ENCODE data around the gene ROR1.

DNA sequence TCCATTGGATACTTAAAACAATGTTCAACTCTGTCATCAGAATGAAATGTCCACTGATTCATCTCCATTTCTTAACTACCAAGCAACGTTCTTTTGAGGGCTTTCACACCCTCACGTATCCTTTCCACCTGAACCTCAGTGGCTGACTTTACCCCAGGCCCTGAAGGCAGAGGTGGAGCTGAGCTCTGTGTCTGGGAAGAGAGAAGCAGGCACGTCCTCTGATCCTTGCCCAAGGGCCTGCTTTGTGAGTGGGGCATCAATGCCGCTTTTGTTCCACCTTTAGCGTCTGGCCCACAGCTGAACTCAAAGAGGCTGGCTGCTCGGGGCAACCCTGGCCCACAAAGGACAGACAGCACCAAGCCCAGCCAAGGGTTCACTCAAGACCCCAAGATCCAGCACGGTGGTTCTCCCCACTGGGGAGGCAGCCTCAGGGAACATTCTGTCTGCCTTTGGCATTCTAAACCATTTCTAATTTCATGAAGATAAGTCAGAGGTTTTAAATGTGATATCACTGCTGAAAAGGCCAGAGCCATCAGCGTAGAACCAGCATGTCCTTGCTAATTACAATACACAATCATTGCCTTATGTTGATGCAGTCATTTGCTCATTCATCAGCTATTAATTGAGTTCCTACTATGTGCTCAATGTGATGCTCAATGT lies 303.6 kb downstream of the ROR1 start:
- TF ChIP-seq YY1 (IDR thresholded peaks at IDR 0.05; ENCODE audit: extremely low read depth, insufficient replicate concordance, low read depth, low read length) = no peak
- TF ChIP-seq, protein P1, sequence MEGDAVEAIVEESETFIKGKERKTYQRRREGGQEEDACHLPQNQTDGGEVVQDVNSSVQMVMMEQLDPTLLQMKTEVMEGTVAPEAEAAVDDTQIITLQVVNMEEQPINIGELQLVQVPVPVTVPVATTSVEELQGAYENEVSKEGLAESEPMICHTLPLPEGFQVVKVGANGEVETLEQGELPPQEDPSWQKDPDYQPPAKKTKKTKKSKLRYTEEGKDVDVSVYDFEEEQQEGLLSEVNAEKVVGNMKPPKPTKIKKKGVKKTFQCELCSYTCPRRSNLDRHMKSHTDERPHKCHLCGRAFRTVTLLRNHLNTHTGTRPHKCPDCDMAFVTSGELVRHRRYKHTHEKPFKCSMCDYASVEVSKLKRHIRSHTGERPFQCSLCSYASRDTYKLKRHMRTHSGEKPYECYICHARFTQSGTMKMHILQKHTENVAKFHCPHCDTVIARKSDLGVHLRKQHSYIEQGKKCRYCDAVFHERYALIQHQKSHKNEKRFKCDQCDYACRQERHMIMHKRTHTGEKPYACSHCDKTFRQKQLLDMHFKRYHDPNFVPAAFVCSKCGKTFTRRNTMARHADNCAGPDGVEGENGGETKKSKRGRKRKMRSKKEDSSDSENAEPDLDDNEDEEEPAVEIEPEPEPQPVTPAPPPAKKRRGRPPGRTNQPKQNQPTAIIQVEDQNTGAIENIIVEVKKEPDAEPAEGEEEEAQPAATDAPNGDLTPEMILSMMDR (IDR thresholded peaks at IDR 0.05 in 2 of 3, conservative IDR thresholded peaks at IDR 0.05 in 1 of 3; ENCODE audit: borderline replicate concordance in 1 of 3, insufficient read depth in 1 of 3, low read depth in 2 of 3, low read length in 2 of 3) = no peak
- no peak for TF ChIP-seq CEBPB (IDR thresholded peaks at IDR 0.05; ENCODE audit: low read depth)
- TF ChIP-seq TCF7L2 (IDR thresholded peaks at IDR 0.05; ENCODE audit: borderline replicate concordance, extremely low read depth, insufficient read depth, insufficient read length) = no peak
- no peak for TF ChIP-seq POLR2A (IDR thresholded peaks at IDR 0.05; ENCODE audit: borderline replicate concordance, extremely low read depth, insufficient read depth, insufficient read length)

Measured in HCT116 (cell line).